Upper lobe of left lung (tissue), 6 donors: Measurements from ENCODE around the gene MED31. TPM values are rescaled to one million over a fixed set of nuclear protein-coding genes. Genes with fewer than 3 reads are reported as not detected.

Experiments
- ATAC-seq, 2 donors: fragments of 200-7000 bp; cut with Tn5 transposase; one replicate each; pipeline ENCODE4 v1.9.1; 2022; ENCODE audit warnings: mild to moderate bottlenecking in 2 of 2, moderate library complexity in 2 of 2; ENCODE audit not compliant: low FRiP score in 2 of 2
- DNase-seq, 2 donors: peaks; one replicate each; pipeline ENCODE4 v3.0.0-alpha.2; 2019 to 2020
- H3K27ac ChIP-seq, 4 donors: fragments of 200-600 bp; sonication (generic); one replicate each; pipeline ENCODE4 v1.5.1; 2016 to 2019
- H3K27me3 ChIP-seq, 4 donors: fragments of 200-600 bp; sonication (generic); one replicate each; pipeline ENCODE4 v1.5.1; 2017 to 2019
- H3K36me3 ChIP-seq, 4 donors: fragments of 200-600 bp; sonication (generic); one replicate each; pipeline ENCODE4 v1.5.1; 2016 to 2019
- H3K4me1 ChIP-seq, 4 donors: fragments of 200-600 bp; sonication (generic); one replicate each; pipeline ENCODE4 v1.5.1; 2018 to 2019
- H3K4me3 ChIP-seq, 4 donors: fragments of 200-600 bp; sonication (generic); one replicate each; pipeline ENCODE4 v1.5.1; 2017 to 2019; ENCODE audit warnings: mild to moderate bottlenecking in 2 of 4, moderate library complexity in 1 of 4
- H3K9me3 ChIP-seq, 4 donors: fragments of 200-600 bp; sonication (generic); one replicate each; pipeline ENCODE4 v1.5.1; 2018 to 2019
- CTCF ChIP-seq, 6 experiments: fragments of 450-650 bp in 4 of 6; fragments of 200-600 bp in 2 of 6; sonication (generic) in 2 of 6; IDR thresholded peaks; one replicate each; pipeline ENCODE4 v1.5.1; 2016 to 2019; ENCODE audit warnings: antibody characterized with exemption in 6 of 6
- EP300 ChIP-seq, 4 donors: sonication (generic); formaldehyde crosslinking; IDR thresholded peaks; one replicate each; pipeline ENCODE4 v1.5.1; 2017; ENCODE audit warnings: antibody characterized with exemption in 4 of 4, control low read depth in 2 of 4
- POLR2A ChIP-seq, 4 donors: fragments of 450-650 bp; IDR thresholded peaks; one replicate each; pipeline ENCODE4 v1.5.1; 2016 to 2017; ENCODE audit warnings: antibody characterized with exemption in 4 of 4, mild to moderate bottlenecking in 2 of 4
- POLR2AphosphoS5 ChIP-seq, 2 donors: sonication (generic); formaldehyde crosslinking; IDR thresholded peaks; one replicate each; pipeline ENCODE4 v1.5.1; 2017; ENCODE audit warnings: antibody characterized with exemption in 2 of 2
- WGBS, 2 donors: methylation state at CpG; one replicate each; pipeline ENCODE4 v1.1.5; 2017 to 2018; 5-methylcytosine and 5-hydroxymethylcytosine counted together
- total RNA-seq, 6 donors: library from RNA; depleted of rRNA in 4 of 6; stranded (reverse); fragments of >200 nt in 4 of 6; gene quantifications; one replicate each; pipeline versions ENCODE4 v1.1.0 to v1.2.1, GENCODE V29; 2016 to 2021
- donor health status: DM: no; HTN: no; CAD: no; lungs with moderate emphysema.
- donor health status: DM: no; HTN: yes; CAD: no; lungs with severe emphysema.

Gene MED31
- total RNA-seq, 6 donors from 2014 or later = 1.8 to 22.9 (median 13.2) TPM

GRCh38 chr17:6677946-6678345 lies 26.5 kb upstream of the MED31 start:
- Histone ChIP-seq H3K27ac (no peak overlapping the region), H3K27me3 (no peaks in the 10 kb centered on the region), H3K9me3 (no peaks in the 10 kb centered on the region), H3K4me3 (no peak overlapping the region), H3K4me1 (no peaks in the 10 kb centered on the region), H3K36me3 (no peaks in the 10 kb centered on the region)
- TF ChIP-seq CTCF (IDR thresholded peaks at IDR 0.05) (no peak), POLR2A (IDR thresholded peaks at IDR 0.05) (no peak), POLR2AphosphoS5 (IDR thresholded peaks at IDR 0.05) (no peak), EP300 (IDR thresholded peaks at IDR 0.05) (no peak)
- 80 to 91% methylated on average over 4 to 7 of the region's 7 CpGs for WGBS, 2 donors
- no peak for ATAC-seq
- no peak for DNase-seq

GRCh38 chr17:6677158-6677831 lies 25.9 kb upstream of the MED31 start:
- no peak overlapping the region for H3K4me3 ChIP-seq
- no peaks in the 10 kb centered on the region for H3K27me3 ChIP-seq
- no peak for TF ChIP-seq POLR2AphosphoS5 (IDR thresholded peaks at IDR 0.05)
- TF ChIP-seq CTCF (IDR thresholded peaks at IDR 0.05) = no peak
- TF ChIP-seq EP300 (IDR thresholded peaks at IDR 0.05) = no peak
- TF ChIP-seq POLR2A (IDR thresholded peaks at IDR 0.05) = no peak
- no peak overlapping the region for H3K27ac ChIP-seq
- H3K9me3 ChIP-seq = no peaks in the 10 kb centered on the region
- WGBS, 2 donors = 61 to 67% methylated on average over 9 to 10 of the region's 16 CpGs
- no peaks in the 10 kb centered on the region for H3K36me3 ChIP-seq
- ATAC-seq (peak in 1 of 2 donors; percentile 21), DNase-seq (peak in 1 of 2 donors; percentile 51)
- no peaks in the 10 kb centered on the region for H3K4me1 ChIP-seq

- Histone ChIP-seq H3K27me3 (no peaks in the 10 kb centered on the region), H3K36me3 (no peaks in the 10 kb centered on the region), H3K27ac (no peak overlapping the region), H3K9me3 (no peaks in the 10 kb centered on the region), H3K4me1 (no peaks in the 10 kb centered on the region), H3K4me3 (no peak overlapping the region)
- DNase-seq (no peak), ATAC-seq (no peak)
- WGBS, 2 donors = 68% methylated on average over 6 of the region's 6 CpGs; no CpG with 5 or more reads in 1 of the 2 donors
- TF ChIP-seq EP300 (IDR thresholded peaks at IDR 0.05) = no peak
- TF ChIP-seq POLR2AphosphoS5 (IDR thresholded peaks at IDR 0.05) = no peak
- TF ChIP-seq POLR2A (IDR thresholded peaks at IDR 0.05) = no peak
- no peak for TF ChIP-seq CTCF (IDR thresholded peaks at IDR 0.05)
These were observed 25.4 kb upstream of the MED31 start for GRCh38 chr17:6676802-6677157.

GRCh38 chr17:6675201-6675825 lies 23.9 kb upstream of the MED31 start:
- H3K4me3 ChIP-seq = no peak overlapping the region
- no peak for TF ChIP-seq CTCF (IDR thresholded peaks at IDR 0.05)
- 75% methylated on average over 11 of the region's 11 CpGs for WGBS, 2 donors
- no peaks in the 10 kb centered on the region for H3K9me3 ChIP-seq
- no peaks in the 10 kb centered on the region for H3K27me3 ChIP-seq
- no peaks in the 10 kb centered on the region for H3K4me1 ChIP-seq
- ATAC-seq = no peak
- no peak overlapping the region for H3K27ac ChIP-seq
- no peak for DNase-seq
- H3K36me3 ChIP-seq = no peaks in the 10 kb centered on the region

DNA sequence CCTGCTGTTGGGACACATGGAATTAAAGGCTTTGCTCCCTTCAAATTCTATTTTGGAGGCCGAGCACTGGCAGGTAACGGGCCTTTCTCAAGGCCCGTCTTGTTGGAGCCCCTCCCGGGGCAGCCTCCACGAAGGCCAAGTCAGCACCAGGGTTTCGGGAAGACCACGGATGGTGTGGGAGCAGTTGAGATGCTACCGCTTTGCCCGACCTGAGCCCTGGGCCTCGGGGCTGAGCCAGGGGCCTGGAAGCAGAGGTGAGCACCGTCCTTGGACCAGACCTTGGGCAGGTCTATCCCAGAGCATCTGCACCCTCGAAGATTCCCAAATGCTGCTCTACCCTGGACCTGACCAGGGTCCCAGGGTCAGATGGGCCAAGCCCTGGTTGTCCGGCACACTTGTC lies 23.2 kb upstream of the MED31 start:
- Histone ChIP-seq H3K27ac (no peak overlapping the region), H3K9me3 (no peaks in the 10 kb centered on the region), H3K4me1 (no peaks in the 10 kb centered on the region), H3K27me3 (no peaks in the 10 kb centered on the region), H3K36me3 (no peaks in the 10 kb centered on the region), H3K4me3 (no peak overlapping the region)
- 92 to 94% methylated on average over 11 to 13 of the region's 13 CpGs for WGBS, 2 donors
- TF ChIP-seq CTCF (IDR thresholded peaks at IDR 0.05) (no peak), POLR2A (IDR thresholded peaks at IDR 0.05) (no peak), POLR2AphosphoS5 (IDR thresholded peaks at IDR 0.05) (no peak), EP300 (IDR thresholded peaks at IDR 0.05) (no peak)
- DNase-seq = peak in 1 of 2 donors; percentile 61
- ATAC-seq = no peak
